H1 (cell line): ENCODE results near the gene ADGRB3. TPM values are rescaled to one million over a fixed set of nuclear protein-coding genes. Genes with fewer than 3 reads are reported as not detected.

Experiments used
- CTCF ChIA-PET: fragments of 300-600 bp; sonication (Branson Sonifier 250); formaldehyde crosslinking; loops from one replicate; lab custom pipeline; 2021; ENCODE audit not compliant: partially characterized antibody; lab: Charles Lee
- POLR2A ChIA-PET: fragments of 300-600 bp; sonication (Branson Sonifier 250); formaldehyde crosslinking; loops from one replicate; lab custom pipeline; 2021; ENCODE audit warnings: inconsistent platforms; ENCODE audit not compliant: partially characterized antibody; lab: Charles Lee
- DNase-seq, 2 experiments: peaks; one replicate each; pipeline versions ENCODE4 v3.0.0 to v3.0.0-alpha.2; 2010 to 2022; ENCODE audit warnings: low spot score in 2 of 2, low read depth in 1 of 2, mixed read lengths in 1 of 2
- FAIRE-seq: peaks from 2 replicates; lab custom pipeline; 2011; peaks lifted over from hg19 to GRCh38; lab: Jason Lieb, UNC
- H2AFZ ChIP-seq: 2 replicates; pipeline ENCODE4 v1.8.1; 2012; ENCODE audit warnings: low read length, inconsistent platforms
- H2AK5ac ChIP-seq: 2 replicates; pipeline ENCODE4 v1.6.1; 2013; ENCODE audit warnings: low read depth, low read length
- H2BK120ac ChIP-seq: replicated peaks from 2 replicates; pipeline ENCODE3; 2013; ENCODE audit warnings: low read depth, low read length, inconsistent platforms
- H2BK12ac ChIP-seq: 2 replicates; pipeline ENCODE4 v1.6.1; 2013; ENCODE audit warnings: low read depth, low read length
- H2BK15ac ChIP-seq: 2 replicates; pipeline ENCODE4 v1.6.1; 2013; ENCODE audit warnings: low read length
- H2BK20ac ChIP-seq: 2 replicates; pipeline ENCODE4 v1.6.1; 2013; ENCODE audit warnings: low read length
- H2BK5ac ChIP-seq: 2 replicates; pipeline ENCODE4 v1.6.1; 2013; ENCODE audit warnings: low read depth, low read length
- H3K14ac ChIP-seq: 2 replicates; pipeline ENCODE4 v1.6.1; 2013; ENCODE audit warnings: inconsistent platforms; ENCODE audit not compliant: insufficient read length
- H3K18ac ChIP-seq: 2 replicates; pipeline ENCODE4 v1.6.1; 2013; ENCODE audit warnings: low read length; ENCODE audit errors: extremely low read depth
- H3K23ac ChIP-seq: 2 replicates; pipeline ENCODE4 v1.6.1; 2013; ENCODE audit warnings: inconsistent platforms; ENCODE audit not compliant: insufficient read length
- H3K23me2 ChIP-seq: 2 replicates; pipeline ENCODE4 v1.6.1; 2013; ENCODE audit warnings: low read depth, low read length
- H3K27ac ChIP-seq: 2 replicates; pipeline ENCODE4 v1.6.1; 2011; ENCODE audit warnings: low read depth, low read length, inconsistent platforms
- H3K27me3 ChIP-seq, 4 experiments: replicated peaks in 1 of 4; 1 replicate in 1 of 4; 2 replicates in 3 of 4; pipeline versions ENCODE4 v1.6.1 to v1.8.1; 2011 to 2013; ENCODE audit warnings: low read length in 3 of 4, mild to moderate bottlenecking in 3 of 4, inconsistent platforms in 2 of 4, mixed read lengths in 2 of 4, moderate library complexity in 1 of 4; ENCODE audit not compliant: control insufficient read depth in 3 of 4, insufficient read depth in 3 of 4; ENCODE audit errors: extremely low read depth in 1 of 4
- H3K36me3 ChIP-seq, 4 experiments: 2 replicates each; pipeline versions ENCODE4 v1.6.1 to v1.8.1; 2011 to 2013; ENCODE audit warnings: mild to moderate bottlenecking in 4 of 4, low read length in 3 of 4, moderate library complexity in 2 of 4, control low read depth in 1 of 4, inconsistent platforms in 1 of 4; ENCODE audit not compliant: insufficient read depth in 4 of 4, control insufficient read depth in 2 of 4
- H3K4ac ChIP-seq: replicated peaks from 2 replicates; pipeline ENCODE3; 2013; ENCODE audit warnings: low read length, low read depth, mixed read lengths, inconsistent platforms; ENCODE audit not compliant: insufficient read length
- H3K4me1 ChIP-seq, 4 experiments: replicated peaks in 1 of 4; 1 replicate in 1 of 4; 2 replicates in 3 of 4; pipeline versions ENCODE4 v1.6.1 to v1.8.1; 2011 to 2013; ENCODE audit warnings: low read length in 3 of 4, inconsistent platforms in 2 of 4, mixed read lengths in 1 of 4; ENCODE audit not compliant: insufficient read depth in 4 of 4, control insufficient read depth in 3 of 4
- H3K4me2 ChIP-seq, 2 experiments: 2 replicates each; pipeline versions ENCODE4 v1.6.1 to v1.8.1; 2011 to 2013; ENCODE audit warnings: low read depth in 2 of 2, low read length in 2 of 2, control low read depth in 1 of 2, inconsistent platforms in 1 of 2, mild to moderate bottlenecking in 1 of 2; ENCODE audit not compliant: insufficient read depth in 1 of 2
- H3K4me3 ChIP-seq, 4 experiments: fragments of 200-600, 300-600 bp in 1 of 4; sonication (generic), shearing (Covaris generic), sonication (Bioruptor Twin) in 1 of 4; 2 replicates each; pipeline versions ENCODE4 v1.5.1 to v1.8.1; 2011 to 2016; ENCODE audit warnings: low read length in 4 of 4, low read depth in 3 of 4, control low read depth in 2 of 4, inconsistent platforms in 2 of 4, mild to moderate bottlenecking in 2 of 4, mixed read lengths in 1 of 4, moderate library complexity in 1 of 4; ENCODE audit not compliant: insufficient read depth in 2 of 4; ENCODE audit errors: extremely low read depth in 1 of 4
- H3K56ac ChIP-seq: replicated peaks from 2 replicates; pipeline ENCODE3; 2013; ENCODE audit warnings: low read depth, mild to moderate bottlenecking, mixed read lengths, low read length, inconsistent platforms; ENCODE audit not compliant: insufficient read length
- H3K79me1 ChIP-seq: 2 replicates; pipeline ENCODE4 v1.6.1; 2013; ENCODE audit warnings: low read depth, low read length, control low read depth
- H3K79me2 ChIP-seq, 2 experiments: 2 replicates each; pipeline versions ENCODE4 v1.6.1 to v1.8.1; 2012 to 2013; ENCODE audit warnings: low read length in 2 of 2, mild to moderate bottlenecking in 2 of 2, inconsistent platforms in 1 of 2; ENCODE audit not compliant: insufficient read depth in 2 of 2, control insufficient read depth in 1 of 2
- H3K9ac ChIP-seq, 4 experiments: replicated peaks in 1 of 4; 1 replicate in 1 of 4; 2 replicates in 3 of 4; pipeline versions ENCODE4 v1.6.1 to v1.8.1; 2011 to 2013; ENCODE audit warnings: low read depth in 3 of 4, low read length in 3 of 4, control low read depth in 2 of 4, mild to moderate bottlenecking in 2 of 4, moderate library complexity in 2 of 4, inconsistent platforms in 1 of 4; ENCODE audit errors: extremely low read depth in 1 of 4
- H3K9me3 ChIP-seq, 2 experiments: 2 replicates each; pipeline versions ENCODE4 v1.6.1 to v1.8.1; 2012 to 2013; ENCODE audit warnings: mild to moderate bottlenecking in 2 of 2, moderate library complexity in 2 of 2, control low read depth in 1 of 2, inconsistent platforms in 1 of 2, low read depth in 1 of 2, low read length in 1 of 2, mixed read lengths in 1 of 2; ENCODE audit not compliant: insufficient read depth in 2 of 2
- H4K20me1 ChIP-seq, 2 experiments: replicated peaks in 1 of 2; 2 replicates each; pipeline versions ENCODE3 to v1.8.1; 2011 to 2013; ENCODE audit warnings: inconsistent platforms in 2 of 2, low read length in 2 of 2, mild to moderate bottlenecking in 1 of 2; ENCODE audit not compliant: insufficient read depth in 2 of 2, control insufficient read depth in 1 of 2
- H4K5ac ChIP-seq: 2 replicates; pipeline ENCODE4 v1.6.1; 2013; ENCODE audit warnings: low read length, low read depth, mixed read lengths, inconsistent platforms; ENCODE audit not compliant: insufficient read length
- H4K8ac ChIP-seq: 2 replicates; pipeline ENCODE4 v1.8.0; 2013; ENCODE audit warnings: mild to moderate bottlenecking, moderate library complexity, low read length, inconsistent platforms; ENCODE audit not compliant: insufficient read depth; ENCODE audit errors: extremely low read depth
- H4K91ac ChIP-seq: replicated peaks from 2 replicates; pipeline ENCODE3; 2013; ENCODE audit warnings: low read length, mixed read lengths, inconsistent platforms; ENCODE audit not compliant: insufficient read length
- E2F6 ChIP-seq: IDR thresholded peaks from 2 replicates; pipeline ENCODE4 v1.6.1; 2012; ENCODE audit warnings: inconsistent platforms
- KDM4A ChIP-seq: IDR thresholded peaks from one replicate; pipeline ENCODE4 v1.7.1; 2012; ENCODE audit warnings: low read depth, mild to moderate bottlenecking, moderate library complexity, low read length, inconsistent platforms; ENCODE audit not compliant: severe bottlenecking
- SRF ChIP-seq: IDR thresholded peaks from 2 replicates; pipeline ENCODE4 v1.6.1; 2011; ENCODE audit warnings: mild to moderate bottlenecking, low read depth, low read length, moderate library complexity
- WGBS, 2 experiments: shearing (Covaris generic) in 1 of 2; methylation state at CpG; one replicate each; pipeline versions ENCODE4 v1.1.6 to v1.1.7; 2013 to 2015; ENCODE audit warnings: low lambda C conversion rate in 2 of 2, mixed read lengths in 2 of 2, inconsistent platforms in 1 of 2, low coverage in 1 of 2, missing lambda C conversion rate in 1 of 2; ENCODE audit not compliant: insufficient replicate concordance in 2 of 2, insufficient coverage in 1 of 2, insufficient read length in 1 of 2; ENCODE audit errors: extremely low coverage in 1 of 2, missing lambda C conversion rate in 1 of 2; 5-methylcytosine and 5-hydroxymethylcytosine counted together
- polyA plus RNA-seq, 7 experiments: library from polyadenylated mRNA; depleted of rRNA in 3 of 7; stranded (reverse) in 5 of 7; unstranded in 2 of 7; fragments of >200 nt in 5 of 7; fragments of 200-250 nt in 2 of 7; gene quantifications; 1 replicate in 5 of 7; 2 replicates in 1 of 7; 4 replicates in 1 of 7; pipeline versions ENCODE4 v1.2.1 to v1.2.3, GENCODE V29; 2011 to 2013; ENCODE audit warnings: missing spikeins in 2 of 7, mixed read lengths in 2 of 7
- total RNA-seq: library from RNA; stranded (reverse); fragmentation: NEBNext Ultra II Directional; extraction: Animal tissue kit (Norgen Biotek cat#: 25700); gene quantifications from 2 replicates; pipeline ENCODE4 v1.2.1, GENCODE V29; 2021

Gene ADGRB3
- total and polyA plus RNA-seq, 2 of the 8 experiments (the other 6 are each of a cell fraction or from before 2014, with no cell fraction given), result 0.35 to 1.2 TPM

GRCh38 chr6:68732423-68732822 lies 97.3 kb downstream of the ADGRB3 start:
- Histone ChIP-seq H3K4ac (no peak overlapping the region), H2BK20ac (no peak overlapping the region), H3K27me3 (no peaks in the 10 kb centered on the region), H2BK15ac (no peak overlapping the region), H3K79me2 (no peaks in the 10 kb centered on the region), H3K56ac (no peak overlapping the region), H3K9ac (no peak overlapping the region), H3K79me1 (no peaks in the 10 kb centered on the region), H2BK12ac (no peak overlapping the region), H3K14ac (no peak overlapping the region), H2AK5ac (no peak overlapping the region), H4K5ac (no peak overlapping the region), H2AFZ (no peak overlapping the region), H3K27ac (no peak overlapping the region), H4K20me1 (no peaks in the 10 kb centered on the region), H3K23ac (no peak overlapping the region), H3K36me3 (no peaks in the 10 kb centered on the region), H2BK120ac (no peak overlapping the region), H3K4me2 (no peak overlapping the region), H2BK5ac (no peak overlapping the region), H3K9me3 (no peaks in the 10 kb centered on the region), H4K91ac (no peak overlapping the region), H3K23me2 (no peaks in the 10 kb centered on the region), H3K4me3 (no peak overlapping the region), H3K18ac (no peak overlapping the region), H3K4me1 (no peaks in the 10 kb centered on the region), H4K8ac (no peak overlapping the region)
- POLR2A ChIA-PET, result no interaction called here
- no peak for DNase-seq
- 88% methylated on average over 5 of the region's 5 CpGs; no CpG with 5 or more reads in 1 of the 2 experiments for WGBS, 2 experiments
- CTCF ChIA-PET, result no interaction called here
- FAIRE-seq, result no peak
- TF ChIP-seq KDM4A (no peak), E2F6 (no peak), SRF (no peak)
